ENCODE measurements around the gene SPOCK2.

SPOCK2 gene

GRCh38 chr10:72086466-72087391, 1.6 kb downstream of the SPOCK2 start:
- DNase-seq, result no peak

- DNase-seq, result no peak
These were observed 2.4 kb downstream of the SPOCK2 start for GRCh38 chr10:72085864-72086465.

GRCh38 chr10:72085166-72085565, 3.2 kb downstream of the SPOCK2 start:
- DNase-seq, result no peak

- no peak for DNase-seq
These were observed 4.4 kb downstream of the SPOCK2 start for GRCh38 chr10:72083790-72084459.

GRCh38 chr10:72082856-72083789, 5.2 kb downstream of the SPOCK2 start:
- DNase-seq, result no peak

- no peak for DNase-seq
These were observed 6.4 kb downstream of the SPOCK2 start for GRCh38 chr10:72081772-72082590.

GRCh38 chr10:72081210-72081609, 7.1 kb downstream of the SPOCK2 start:
- DNase-seq, result no peak

- no peak for DNase-seq
These were observed 8.0 kb downstream of the SPOCK2 start for GRCh38 chr10:72080042-72080975.

- DNase-seq, result no peak
These were observed 9.0 kb downstream of the SPOCK2 start for GRCh38 chr10:72079356-72079755.

- DNase-seq, result no peak
These were observed 10.9 kb downstream of the SPOCK2 start for GRCh38 chr10:72077275-72077990.

GRCh38 chr10:72076756-72077155, 11.6 kb downstream of the SPOCK2 start:
- DNase-seq, result no peak

GRCh38 chr10:72075376-72076115, 12.8 kb downstream of the SPOCK2 start:
- DNase-seq, result no peak

GRCh38 chr10:72074574-72075375, 13.6 kb downstream of the SPOCK2 start:
- no peak for DNase-seq

GRCh38 chr10:72073708-72074573, 14.4 kb downstream of the SPOCK2 start:
- DNase-seq, result no peak

- no peak for DNase-seq
These were observed 15.7 kb downstream of the SPOCK2 start for GRCh38 chr10:72072639-72073038.

GRCh38 chr10:72072046-72072445, 16.3 kb downstream of the SPOCK2 start:
- no peak for DNase-seq

Measured in inflammatory macrophage (primary cell).